IMR-90 (cell line): ENCODE data around the gene MAPK9. TPM values are rescaled to one million over a fixed set of nuclear protein-coding genes. Genes with fewer than 3 reads are reported as not detected.

ENCODE experiments used
- ATAC-seq: fragments of 200-7000 bp; cut with Tn5 transposase; 2 replicates; pipeline ENCODE4 v1.9.1; 2020; ENCODE audit warnings: low read depth, mild to moderate bottlenecking, moderate library complexity
- BruUV-seq: library from RNA; stranded (reverse); fragments of 400-500 nt; replicated peaks from 2 replicates; lab custom pipeline; 2021; lab: Mats Ljungman, UMichigan
- CTCF ChIA-PET: fragments of 300-600 bp; formaldehyde crosslinking; extraction: SDS; loops from one replicate; lab custom pipeline; 2021; ENCODE audit warnings: antibody characterized with exemption; lab: Yijun Ruan, JAX
- POLR2A ChIA-PET: fragments of 300-600 bp; sonication (Branson Sonifier 250); formaldehyde crosslinking; loops from one replicate; lab custom pipeline; 2022; ENCODE audit warnings: antibody characterized with exemption; ENCODE audit not compliant: unreplicated experiment; lab: Charles Lee
- DNase-seq: peaks from one replicate; pipeline ENCODE4 v3.0.0; 2013
- H2AFZ ChIP-seq: replicated peaks from 2 replicates; pipeline ENCODE3; 2013; ENCODE audit warnings: low read length, mild to moderate bottlenecking; ENCODE audit not compliant: poor library complexity
- H2AK5ac ChIP-seq: 2 replicates; pipeline ENCODE4 v1.6.1; 2013; ENCODE audit warnings: low read depth, low read length, inconsistent platforms
- H2AK9ac ChIP-seq: replicated peaks from 2 replicates; pipeline ENCODE3; 2013; ENCODE audit warnings: mild to moderate bottlenecking, low read depth, low read length, moderate library complexity; ENCODE audit not compliant: poor library complexity
- H2BK120ac ChIP-seq: 2 replicates; pipeline ENCODE4 v1.6.1; 2013; ENCODE audit warnings: low read depth, low read length, inconsistent platforms
- H2BK15ac ChIP-seq: 3 replicates; pipeline ENCODE4 v1.6.1; 2013; ENCODE audit warnings: low read depth, low read length, inconsistent platforms
- H2BK20ac ChIP-seq: 2 replicates; pipeline ENCODE4 v1.6.1; 2013; ENCODE audit warnings: low read depth, mild to moderate bottlenecking, inconsistent platforms, low read length, moderate library complexity
- H2BK5ac ChIP-seq: 2 replicates; pipeline ENCODE4 v1.6.1; 2013; ENCODE audit warnings: mild to moderate bottlenecking, low read depth, low read length, inconsistent platforms; ENCODE audit not compliant: poor library complexity, severe bottlenecking
- H3K14ac ChIP-seq: replicated peaks from 2 replicates; pipeline ENCODE4 v1.6.1; 2013; ENCODE audit warnings: low read depth, low read length, inconsistent platforms
- H3K18ac ChIP-seq: 2 replicates; pipeline ENCODE4 v1.6.1; 2013; ENCODE audit warnings: low read depth, low read length, control low read depth
- H3K23ac ChIP-seq: 2 replicates; pipeline ENCODE4 v1.6.1; 2013; ENCODE audit warnings: low read depth, low read length, inconsistent platforms
- H3K27ac ChIP-seq: 2 replicates; pipeline ENCODE4 v1.5.1; 2013; ENCODE audit warnings: mild to moderate bottlenecking, control low read depth, low read length; ENCODE audit not compliant: insufficient read depth
- H3K27me3 ChIP-seq: 2 replicates; pipeline ENCODE4 v1.6.1; 2013; ENCODE audit warnings: low read length; ENCODE audit not compliant: control insufficient read depth, insufficient read depth
- H3K36me3 ChIP-seq: 2 replicates; pipeline ENCODE4 v1.6.1; 2013; ENCODE audit warnings: low read length, mixed read lengths; ENCODE audit not compliant: control insufficient read depth, insufficient read depth
- H3K4ac ChIP-seq: 2 replicates; pipeline ENCODE4 v1.6.1; 2013; ENCODE audit warnings: low read depth, low read length, inconsistent platforms
- H3K4me1 ChIP-seq: 2 replicates; pipeline ENCODE4 v1.6.1; 2013; ENCODE audit warnings: low read length, mixed read lengths; ENCODE audit not compliant: control insufficient read depth, insufficient read depth
- H3K4me2 ChIP-seq: 2 replicates; pipeline ENCODE4 v1.6.1; 2013; ENCODE audit warnings: low read depth, mild to moderate bottlenecking, control low read depth, low read length, moderate library complexity
- H3K4me3 ChIP-seq: 2 replicates; pipeline ENCODE4 v1.5.1; 2013; ENCODE audit warnings: low read depth, mild to moderate bottlenecking, control low read depth, low read length, moderate library complexity; ENCODE audit not compliant: insufficient read depth
- H3K56ac ChIP-seq: 2 replicates; pipeline ENCODE4 v1.6.1; 2013; ENCODE audit warnings: low read length, inconsistent platforms; ENCODE audit not compliant: insufficient read depth; ENCODE audit errors: extremely low read depth
- H3K79me1 ChIP-seq, 2 experiments: 2 replicates each; pipeline ENCODE4 v1.6.1; 2013; ENCODE audit warnings: low read length in 2 of 2, inconsistent platforms in 1 of 2, low read depth in 1 of 2
- H3K9ac ChIP-seq: 2 replicates; pipeline ENCODE4 v1.6.1; 2013; ENCODE audit warnings: low read depth, low read length, control low read depth
- H3K9me1 ChIP-seq: 2 replicates; pipeline ENCODE4 v1.6.1; 2013; ENCODE audit warnings: low read length, inconsistent platforms; ENCODE audit not compliant: insufficient read depth
- H3K9me3 ChIP-seq: 2 replicates; pipeline ENCODE4 v1.6.1; 2013; ENCODE audit warnings: low read length; ENCODE audit not compliant: control insufficient read depth, insufficient read depth
- H4K20me1 ChIP-seq: 2 replicates; pipeline ENCODE4 v1.6.1; 2013; ENCODE audit warnings: low read length, inconsistent platforms; ENCODE audit not compliant: insufficient read depth
- H4K5ac ChIP-seq: 2 replicates; pipeline ENCODE4 v1.6.1; 2013; ENCODE audit warnings: mild to moderate bottlenecking, low read depth, low read length, control low read depth
- H4K8ac ChIP-seq, 2 experiments: 2 replicates each; pipeline ENCODE4 v1.6.1; 2013; ENCODE audit warnings: low read depth in 2 of 2, low read length in 2 of 2, control low read depth in 1 of 2, inconsistent platforms in 1 of 2
- H4K91ac ChIP-seq: 2 replicates; pipeline ENCODE4 v1.6.1; 2013; ENCODE audit warnings: low read depth, low read length, inconsistent platforms; ENCODE audit not compliant: insufficient read depth
- BHLHE40 ChIP-seq: fragments of 150-350 bp; IDR thresholded peaks from 2 replicates; pipeline ENCODE4 v1.6.1; 2016; ENCODE audit warnings: mild to moderate bottlenecking, low read depth, low read length
- CHD1 ChIP-seq: IDR thresholded peaks from 2 replicates; pipeline ENCODE4 v1.6.1; 2012; ENCODE audit warnings: low read depth, low read length, improper control_type of control experiment
- ELK1 ChIP-seq: fragments of 150-350 bp; IDR thresholded peaks from 2 replicates; pipeline ENCODE4 v1.6.1; 2016; ENCODE audit warnings: low read depth, mild to moderate bottlenecking, low read length, moderate library complexity, borderline replicate concordance
- NFE2L2 ChIP-seq: fragments of 150-350 bp; IDR thresholded peaks from 2 replicates; pipeline ENCODE4 v1.6.1; 2016; ENCODE audit warnings: low read depth, mild to moderate bottlenecking, low read length
- RAD21 ChIP-seq: IDR thresholded peaks from 2 replicates; pipeline ENCODE4 v1.6.1; 2012; ENCODE audit warnings: low read length, improper control_type of control experiment
- RFX5 ChIP-seq: IDR thresholded peaks from 2 replicates; pipeline ENCODE4 v1.8.0; 2012; ENCODE audit warnings: low read depth, mild to moderate bottlenecking, low read length, moderate library complexity
- SMC3 ChIP-seq: fragments of 150-350 bp; IDR thresholded peaks from 2 replicates; pipeline ENCODE4 v1.6.1; 2016; ENCODE audit warnings: low read depth, mild to moderate bottlenecking, antibody characterized with exemption, low read length, moderate library complexity
- WGBS, 2 experiments: methylation state at CpG; one replicate each; pipeline versions ENCODE4 v1.1.5 to v1.1.7; 2013; ENCODE audit warnings: missing lambda C conversion rate in 2 of 2; ENCODE audit not compliant: insufficient read length in 1 of 2; ENCODE audit errors: extremely low coverage in 2 of 2; 5-methylcytosine and 5-hydroxymethylcytosine counted together
- dilution Hi-C: fragments of 300-500 bp; cut with HindIII; formaldehyde crosslinking; loops from one replicate; pipeline ENCODE4 v1.14.3; 2018; ENCODE audit warnings: low sequenced_read_pairs; ENCODE audit not compliant: unreplicated experiment
- in situ Hi-C: fragments of 300-500 bp; cut with MboI; formaldehyde crosslinking; loops from 3 replicates; pipeline ENCODE4 v1.14.3; 2019; ENCODE audit warnings: low sequenced_read_pairs, inconsistent platforms, mixed read lengths
- intact Hi-C: fragments of 100-400 bp; cut with micrococcal nuclease; formaldehyde crosslinking; loops from 2 replicates; pipeline ENCODE4 v1.10.0; 2022
- polyA plus RNA-seq, 3 experiments: library from polyadenylated mRNA; depleted of rRNA; stranded (reverse); fragments of >200 nt; gene quantifications; 2 replicates each; pipeline ENCODE4 v1.2.3, GENCODE V29; 2012; ENCODE audit warnings: low replicate concordance in 1 of 3
- total RNA-seq: library from RNA; depleted of rRNA; stranded (reverse); fragments of >200 nt; gene quantifications from 2 replicates; pipeline ENCODE4 v1.2.3, GENCODE V29; 2012

Gene MAPK9
- total and polyA plus RNA-seq, 2 of the 4 experiments (the other 2 are of a cell fraction) = 22.9 to 23.3 TPM

DNA sequence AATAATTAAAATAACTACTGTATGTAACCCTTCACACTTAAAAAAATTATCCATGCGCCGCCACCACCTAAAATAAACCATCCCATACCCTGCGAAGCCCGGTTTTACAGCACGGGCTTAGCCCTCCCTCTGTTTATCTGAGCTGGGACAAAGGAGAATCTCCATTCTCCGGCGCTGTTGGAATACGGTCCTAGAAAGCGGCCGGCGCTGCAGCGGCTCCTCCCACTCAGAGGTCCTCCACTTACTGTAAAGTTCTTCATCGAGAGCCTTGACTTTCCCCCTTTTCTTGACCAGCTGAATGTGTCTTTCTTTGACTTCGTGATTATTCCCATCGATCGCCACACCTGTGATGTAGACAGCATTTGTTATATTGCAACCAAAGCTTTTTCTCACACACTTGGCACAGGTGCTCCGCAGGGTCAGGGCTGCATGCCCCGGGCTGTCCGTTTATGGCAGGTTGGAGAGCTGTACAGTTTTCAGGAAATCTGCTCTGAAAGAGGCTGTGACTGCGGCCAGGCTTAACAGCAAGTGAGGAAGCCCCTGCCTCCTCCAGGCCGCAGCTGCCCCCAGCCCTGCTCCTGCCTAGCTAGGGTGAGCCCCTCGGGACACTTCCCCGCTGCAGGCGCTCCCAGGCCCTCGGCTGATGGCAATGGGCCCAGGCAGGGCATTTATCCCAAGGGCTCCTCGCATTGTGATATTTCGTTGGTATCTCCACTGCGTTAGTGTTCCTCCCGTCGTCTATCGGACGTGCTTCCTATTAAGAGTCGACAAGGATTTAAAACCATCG lies 44.5 kb upstream of the MAPK9 start (continued):
- TF ChIP-seq BHLHE40 = no peak

GRCh38 chr5:180335614-180336233 lies 43.8 kb upstream of the MAPK9 start:
- Histone ChIP-seq H3K4me3 (no peak overlapping the region), H3K4me2 (no peak overlapping the region), H3K56ac (no peak overlapping the region), H2AK5ac (no peak overlapping the region), H3K36me3 (peaks cover 27% of the 10 kb centered on the region), H3K18ac (no peak overlapping the region), H3K4ac (no peak overlapping the region), H2BK120ac (no peak overlapping the region), H2AFZ (no peak overlapping the region), H4K5ac (no peak overlapping the region), H3K9me1 (peaks cover 19% of the 10 kb centered on the region), H2BK5ac (no peak overlapping the region), H4K8ac (no peak overlapping the region), H3K9ac (no peak overlapping the region), H4K20me1 (peaks cover 15% of the 10 kb centered on the region), H2BK15ac (no peak overlapping the region), H3K4me1 (peaks cover 10% of the 10 kb centered on the region), H3K23ac (no peak overlapping the region), H3K14ac (no peak overlapping the region), H3K27ac (no peak overlapping the region), H3K79me1 (peaks cover 0 to 15% of the 10 kb centered on the region in 2 experiments; a peak in 2 of 4 replicates), H2AK9ac (no peak overlapping the region), H3K9me3 (no peaks in the 10 kb centered on the region), H2BK20ac (no peak overlapping the region), H3K27me3 (no peaks in the 10 kb centered on the region), H4K91ac (no peak overlapping the region)
- in situ Hi-C loops (no loop called here), dilution Hi-C loops (no loop called here), intact Hi-C loops (no loop called here)
- no peak for ATAC-seq
- WGBS, 2 experiments = 100% methylated on average over 1 of the region's 19 CpGs; no CpG with 5 or more reads in 1 of the 2 experiments
- no peak for DNase-seq
- no TSS peak for BruUV-seq
- POLR2A ChIA-PET = no interaction called here
- CTCF ChIA-PET = no interaction called here
- no peak for TF ChIP-seq SMC3
- TF ChIP-seq ELK1 = no peak
- TF ChIP-seq NFE2L2 = no peak
- TF ChIP-seq RAD21 = no peak
- TF ChIP-seq CHD1 = no peak
- no peak for TF ChIP-seq RFX5
